IMR-90 (cell line): ENCODE results near the gene ADAMTSL1. TPM values are rescaled to one million over a fixed set of nuclear protein-coding genes. Genes with fewer than 3 reads are reported as not detected.

ENCODE experiments used
- ATAC-seq: fragments of 200-7000 bp; cut with Tn5 transposase; 2 replicates; pipeline ENCODE4 v1.9.1; 2020; ENCODE audit warnings: low read depth, mild to moderate bottlenecking, moderate library complexity
- BruUV-seq: library from RNA; stranded (reverse); fragments of 400-500 nt; replicated peaks from 2 replicates; lab custom pipeline; 2021; lab: Mats Ljungman, UMichigan
- CTCF ChIA-PET: fragments of 300-600 bp; formaldehyde crosslinking; extraction: SDS; loops from one replicate; lab custom pipeline; 2021; ENCODE audit warnings: antibody characterized with exemption; lab: Yijun Ruan, JAX
- POLR2A ChIA-PET: fragments of 300-600 bp; sonication (Branson Sonifier 250); formaldehyde crosslinking; loops from one replicate; lab custom pipeline; 2022; ENCODE audit warnings: antibody characterized with exemption; ENCODE audit not compliant: unreplicated experiment; lab: Charles Lee
- DNase-seq: peaks from one replicate; pipeline ENCODE4 v3.0.0; 2013
- H2AFZ ChIP-seq: replicated peaks from 2 replicates; pipeline ENCODE3; 2013; ENCODE audit warnings: low read length, mild to moderate bottlenecking; ENCODE audit not compliant: poor library complexity
- H2AK5ac ChIP-seq: 2 replicates; pipeline ENCODE4 v1.6.1; 2013; ENCODE audit warnings: low read depth, low read length, inconsistent platforms
- H2AK9ac ChIP-seq: replicated peaks from 2 replicates; pipeline ENCODE3; 2013; ENCODE audit warnings: mild to moderate bottlenecking, low read depth, low read length, moderate library complexity; ENCODE audit not compliant: poor library complexity
- H2BK120ac ChIP-seq: 2 replicates; pipeline ENCODE4 v1.6.1; 2013; ENCODE audit warnings: low read depth, low read length, inconsistent platforms
- H2BK15ac ChIP-seq: 3 replicates; pipeline ENCODE4 v1.6.1; 2013; ENCODE audit warnings: low read depth, low read length, inconsistent platforms
- H2BK20ac ChIP-seq: 2 replicates; pipeline ENCODE4 v1.6.1; 2013; ENCODE audit warnings: low read depth, mild to moderate bottlenecking, inconsistent platforms, low read length, moderate library complexity
- H2BK5ac ChIP-seq: 2 replicates; pipeline ENCODE4 v1.6.1; 2013; ENCODE audit warnings: mild to moderate bottlenecking, low read depth, low read length, inconsistent platforms; ENCODE audit not compliant: poor library complexity, severe bottlenecking
- H3K14ac ChIP-seq: replicated peaks from 2 replicates; pipeline ENCODE4 v1.6.1; 2013; ENCODE audit warnings: low read depth, low read length, inconsistent platforms
- H3K18ac ChIP-seq: 2 replicates; pipeline ENCODE4 v1.6.1; 2013; ENCODE audit warnings: low read depth, low read length, control low read depth
- H3K23ac ChIP-seq: 2 replicates; pipeline ENCODE4 v1.6.1; 2013; ENCODE audit warnings: low read depth, low read length, inconsistent platforms
- H3K27ac ChIP-seq: 2 replicates; pipeline ENCODE4 v1.5.1; 2013; ENCODE audit warnings: mild to moderate bottlenecking, control low read depth, low read length; ENCODE audit not compliant: insufficient read depth
- H3K27me3 ChIP-seq: 2 replicates; pipeline ENCODE4 v1.6.1; 2013; ENCODE audit warnings: low read length; ENCODE audit not compliant: control insufficient read depth, insufficient read depth
- H3K36me3 ChIP-seq: 2 replicates; pipeline ENCODE4 v1.6.1; 2013; ENCODE audit warnings: low read length, mixed read lengths; ENCODE audit not compliant: control insufficient read depth, insufficient read depth
- H3K4ac ChIP-seq: 2 replicates; pipeline ENCODE4 v1.6.1; 2013; ENCODE audit warnings: low read depth, low read length, inconsistent platforms
- H3K4me1 ChIP-seq: 2 replicates; pipeline ENCODE4 v1.6.1; 2013; ENCODE audit warnings: low read length, mixed read lengths; ENCODE audit not compliant: control insufficient read depth, insufficient read depth
- H3K4me2 ChIP-seq: 2 replicates; pipeline ENCODE4 v1.6.1; 2013; ENCODE audit warnings: low read depth, mild to moderate bottlenecking, control low read depth, low read length, moderate library complexity
- H3K4me3 ChIP-seq: 2 replicates; pipeline ENCODE4 v1.5.1; 2013; ENCODE audit warnings: low read depth, mild to moderate bottlenecking, control low read depth, low read length, moderate library complexity; ENCODE audit not compliant: insufficient read depth
- H3K56ac ChIP-seq: 2 replicates; pipeline ENCODE4 v1.6.1; 2013; ENCODE audit warnings: low read length, inconsistent platforms; ENCODE audit not compliant: insufficient read depth; ENCODE audit errors: extremely low read depth
- H3K79me1 ChIP-seq, 2 experiments: 2 replicates each; pipeline ENCODE4 v1.6.1; 2013; ENCODE audit warnings: low read length in 2 of 2, inconsistent platforms in 1 of 2, low read depth in 1 of 2
- H3K9ac ChIP-seq: 2 replicates; pipeline ENCODE4 v1.6.1; 2013; ENCODE audit warnings: low read depth, low read length, control low read depth
- H3K9me1 ChIP-seq: 2 replicates; pipeline ENCODE4 v1.6.1; 2013; ENCODE audit warnings: low read length, inconsistent platforms; ENCODE audit not compliant: insufficient read depth
- H3K9me3 ChIP-seq: 2 replicates; pipeline ENCODE4 v1.6.1; 2013; ENCODE audit warnings: low read length; ENCODE audit not compliant: control insufficient read depth, insufficient read depth
- H4K20me1 ChIP-seq: 2 replicates; pipeline ENCODE4 v1.6.1; 2013; ENCODE audit warnings: low read length, inconsistent platforms; ENCODE audit not compliant: insufficient read depth
- H4K5ac ChIP-seq: 2 replicates; pipeline ENCODE4 v1.6.1; 2013; ENCODE audit warnings: mild to moderate bottlenecking, low read depth, low read length, control low read depth
- H4K8ac ChIP-seq, 2 experiments: 2 replicates each; pipeline ENCODE4 v1.6.1; 2013; ENCODE audit warnings: low read depth in 2 of 2, low read length in 2 of 2, control low read depth in 1 of 2, inconsistent platforms in 1 of 2
- H4K91ac ChIP-seq: 2 replicates; pipeline ENCODE4 v1.6.1; 2013; ENCODE audit warnings: low read depth, low read length, inconsistent platforms; ENCODE audit not compliant: insufficient read depth
- FOS ChIP-seq: fragments of 150-350 bp; IDR thresholded peaks from 2 replicates; pipeline ENCODE4 v1.6.1; 2016; ENCODE audit warnings: low read depth, low read length
- RFX5 ChIP-seq: IDR thresholded peaks from 2 replicates; pipeline ENCODE4 v1.8.0; 2012; ENCODE audit warnings: low read depth, mild to moderate bottlenecking, low read length, moderate library complexity
- WGBS, 2 experiments: methylation state at CpG; one replicate each; pipeline versions ENCODE4 v1.1.5 to v1.1.7; 2013; ENCODE audit warnings: missing lambda C conversion rate in 2 of 2; ENCODE audit not compliant: insufficient read length in 1 of 2; ENCODE audit errors: extremely low coverage in 2 of 2; 5-methylcytosine and 5-hydroxymethylcytosine counted together
- dilution Hi-C: fragments of 300-500 bp; cut with HindIII; formaldehyde crosslinking; loops from one replicate; pipeline ENCODE4 v1.14.3; 2018; ENCODE audit warnings: low sequenced_read_pairs; ENCODE audit not compliant: unreplicated experiment
- in situ Hi-C: fragments of 300-500 bp; cut with MboI; formaldehyde crosslinking; loops from 3 replicates; pipeline ENCODE4 v1.14.3; 2019; ENCODE audit warnings: low sequenced_read_pairs, inconsistent platforms, mixed read lengths
- intact Hi-C: fragments of 100-400 bp; cut with micrococcal nuclease; formaldehyde crosslinking; loops from 2 replicates; pipeline ENCODE4 v1.10.0; 2022
- polyA plus RNA-seq, 3 experiments: library from polyadenylated mRNA; depleted of rRNA; stranded (reverse); fragments of >200 nt; gene quantifications; 2 replicates each; pipeline ENCODE4 v1.2.3, GENCODE V29; 2012; ENCODE audit warnings: low replicate concordance in 1 of 3
- total RNA-seq: library from RNA; depleted of rRNA; stranded (reverse); fragments of >200 nt; gene quantifications from 2 replicates; pipeline ENCODE4 v1.2.3, GENCODE V29; 2012

Gene ADAMTSL1
- total and polyA plus RNA-seq, 2 of the 4 experiments (the other 2 are of a cell fraction), result 38.2 to 62.2 TPM

GRCh38 chr9:18543406-18544192, 69.6 kb downstream of the ADAMTSL1 start:
- Histone ChIP-seq H4K5ac (no peak overlapping the region), H3K23ac (no peak overlapping the region; the same call in 1 of the 2 replicates), H3K4me1 (peaks cover 5% of the 10 kb centered on the region), H3K9me3 (no peaks in the 10 kb centered on the region), H4K8ac (0 out of 4 replicates have a peak overlapping the region, but pooled peaks of 1 of the 2 experiments have one; percentile 6), H4K20me1 (no peaks in the 10 kb centered on the region), H2BK120ac (peak overlapping the region; percentile 56), H2BK20ac (peak overlapping the region; percentile 51; the same call in 1 of the 2 replicates), H2BK5ac (peak overlapping the region; percentile 36), H3K9ac (no peak overlapping the region), H3K4ac (peak overlapping the region; percentile 28; the same call in 1 of the 2 replicates), H2BK15ac (peak overlapping the region; percentile 13; the same call in 1 of the 3 replicates), H3K27ac (no peak overlapping the region), H2AK9ac (no peak overlapping the region), H3K27me3 (no peaks in the 10 kb centered on the region; the same call in 1 of the 2 replicates), H2AK5ac (no peak overlapping the region), H2AFZ (no peak overlapping the region), H3K79me1 (no peaks in the 10 kb centered on the region), H3K56ac (no peak overlapping the region), H3K36me3 (no peaks in the 10 kb centered on the region), H3K9me1 (no peaks in the 10 kb centered on the region), H3K4me3 (no peak overlapping the region), H3K14ac (peak overlapping the region; percentile 24; the same call in 1 of the 2 replicates), H4K91ac (no peak overlapping the region), H3K18ac (no peak overlapping the region; the same call in 1 of the 2 replicates), H3K4me2 (peak overlapping the region; percentile 25; the same call in 1 of the 2 replicates)
- CTCF ChIA-PET, result interaction anchor here (0.7 kb wide), 1 partner anchor 368 kb away, joined by 3 read pairs; no protein-coding TSS in a partner anchor
- dilution Hi-C loops, result no loop called here
- ATAC-seq (peak; percentile 85), DNase-seq (peak; percentile 76)
- intact Hi-C loops, result no loop called here
- TF ChIP-seq FOS (peak; percentile 38; the same call in 1 of the 2 replicates), RFX5 (no peak)
- no TSS peak for BruUV-seq
- WGBS, 2 experiments, result no CpG with 5 or more reads among the region's 5 CpGs
- in situ Hi-C loops, result no loop called here
- POLR2A ChIA-PET, result no interaction called here
